Measurements from ENCODE around the gene MINK1. TPM values are rescaled to one million over a fixed set of nuclear protein-coding genes. Genes with fewer than 3 reads are reported as not detected.
A peak's percentile ranks its signal among the peaks of the same experiment; 100 is the strongest.

The MINK1 gene
- total RNA-seq, 1 experiment from 2014 or later, result 28.7 TPM

GRCh38 chr17:4928881-4929280, 95.7 kb downstream of the MINK1 start:
- DNase-seq (ENCODE audit: low read depth), result no peak

GRCh38 chr17:4931963-4932362, 98.8 kb downstream of the MINK1 start, which contains the start of gene GP1BA:
Gene GP1BA, plus strand, starts transcription at chr17:4932277. Its CDS starts 328 bp downstream, at chr17:4932605.
- no peak for DNase-seq (ENCODE audit: low read depth)

- DNase-seq (ENCODE audit: low read depth), result no peak
Measured at GRCh38 chr17:4932756-4933155, 99.6 kb downstream of the MINK1 start.

- no peak for DNase-seq (ENCODE audit: low read depth)
Measured at GRCh38 chr17:4933646-4934045, 100.5 kb downstream of the MINK1 start.

- DNase-seq (ENCODE audit: low read depth), result peak; percentile 82
Measured at GRCh38 chr17:4934173-4934979, 101.2 kb downstream of the MINK1 start.

GRCh38 chr17:4935650-4936049, 102.5 kb downstream of the MINK1 start:
- DNase-seq (ENCODE audit: low read depth), result no peak

- DNase-seq (ENCODE audit: low read depth), result no peak
Measured at GRCh38 chr17:4936436-4936835, 103.3 kb downstream of the MINK1 start.

- DNase-seq (ENCODE audit: low read depth), result no peak
Measured at GRCh38 chr17:4937553-4937952, 104.4 kb downstream of the MINK1 start.

GRCh38 chr17:4938069-4938491, 104.9 kb downstream of the MINK1 start:
- DNase-seq (ENCODE audit: low read depth), result no peak

- DNase-seq (ENCODE audit: low read depth), result no peak
Measured at GRCh38 chr17:4938688-4939545, 105.8 kb downstream of the MINK1 start.

- DNase-seq (ENCODE audit: low read depth), result no peak
Measured at GRCh38 chr17:4939546-4939795, 106.3 kb downstream of the MINK1 start.

GRCh38 chr17:4939796-4940554, 106.8 kb downstream of the MINK1 start, which contains the start of the genes RNF167 and SLC25A11:
Gene RNF167, plus strand, starts transcription at chr17:4940268. Its CDS starts 642 bp downstream, at chr17:4940910.
Gene SLC25A11, minus strand, starts transcription at chr17:4940046. Its CDS starts 136 bp downstream, at chr17:4939910.
- DNase-seq (ENCODE audit: low read depth), result peak; percentile 99

GRCh38 chr17:4940555-4941318, 107.6 kb downstream of the MINK1 start:
- DNase-seq (ENCODE audit: low read depth), result no peak

- no peak for DNase-seq (ENCODE audit: low read depth)
Measured at GRCh38 chr17:4941319-4941610, 108.1 kb downstream of the MINK1 start.

- DNase-seq (ENCODE audit: low read depth), result no peak
Measured at GRCh38 chr17:4942760-4943508, 109.8 kb downstream of the MINK1 start.

- DNase-seq (ENCODE audit: low read depth), result no peak
Measured at GRCh38 chr17:4944163-4944553, 111.0 kb downstream of the MINK1 start.

- DNase-seq (ENCODE audit: low read depth), result no peak
Measured at GRCh38 chr17:4944554-4945175, 111.5 kb downstream of the MINK1 start.

GRCh38 chr17:4945176-4945943, 112.2 kb downstream of the MINK1 start:
- DNase-seq (ENCODE audit: low read depth), result peak; percentile 92

GRCh38 chr17:4945944-4946280, 112.8 kb downstream of the MINK1 start:
- DNase-seq (ENCODE audit: low read depth), result no peak
